HFF-Myc (cell line): ENCODE measurements around the gene LSM14A.

Experiments used
- DNase-seq: peaks from one replicate; pipeline ENCODE4 v3.0.0-alpha.2; 2011; ENCODE audit warnings: low read depth; ENCODE audit errors: extremely low read depth
- H3K4me3 ChIP-seq: replicated peaks from 2 replicates; pipeline ENCODE4 v1.5.1; 2011; ENCODE audit warnings: low read depth, mild to moderate bottlenecking, control low read depth, low read length
- TF ChIP-seq, protein P1 (sequence below): IDR thresholded peaks from 2 replicates; pipeline ENCODE4 v1.5.1; 2012; ENCODE audit warnings: mild to moderate bottlenecking, low read depth, low read length, control low read depth; ENCODE audit errors: missing control alignments

The LSM14A gene

DNA sequence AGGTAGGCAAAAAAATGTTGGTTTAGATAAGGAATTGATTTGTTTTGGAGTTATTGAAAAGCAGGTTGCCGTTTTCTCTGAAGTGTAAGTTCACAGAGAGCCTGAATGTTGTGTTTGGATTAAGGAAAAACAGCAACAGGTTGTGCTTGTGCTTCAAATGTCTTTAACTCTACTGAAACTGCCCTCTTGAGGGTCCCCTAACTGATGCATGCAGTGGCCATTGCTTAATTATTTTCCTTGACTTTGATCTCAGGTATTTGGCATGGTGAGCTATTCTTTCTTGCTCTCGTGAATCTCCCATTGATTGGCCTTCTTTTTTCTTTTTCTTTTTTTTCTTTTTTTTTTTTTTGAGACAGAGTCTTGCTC, 85.2 kb downstream of the LSM14A start:
- no peak overlapping the region for H3K4me3 ChIP-seq
- TF ChIP-seq, protein P1, sequence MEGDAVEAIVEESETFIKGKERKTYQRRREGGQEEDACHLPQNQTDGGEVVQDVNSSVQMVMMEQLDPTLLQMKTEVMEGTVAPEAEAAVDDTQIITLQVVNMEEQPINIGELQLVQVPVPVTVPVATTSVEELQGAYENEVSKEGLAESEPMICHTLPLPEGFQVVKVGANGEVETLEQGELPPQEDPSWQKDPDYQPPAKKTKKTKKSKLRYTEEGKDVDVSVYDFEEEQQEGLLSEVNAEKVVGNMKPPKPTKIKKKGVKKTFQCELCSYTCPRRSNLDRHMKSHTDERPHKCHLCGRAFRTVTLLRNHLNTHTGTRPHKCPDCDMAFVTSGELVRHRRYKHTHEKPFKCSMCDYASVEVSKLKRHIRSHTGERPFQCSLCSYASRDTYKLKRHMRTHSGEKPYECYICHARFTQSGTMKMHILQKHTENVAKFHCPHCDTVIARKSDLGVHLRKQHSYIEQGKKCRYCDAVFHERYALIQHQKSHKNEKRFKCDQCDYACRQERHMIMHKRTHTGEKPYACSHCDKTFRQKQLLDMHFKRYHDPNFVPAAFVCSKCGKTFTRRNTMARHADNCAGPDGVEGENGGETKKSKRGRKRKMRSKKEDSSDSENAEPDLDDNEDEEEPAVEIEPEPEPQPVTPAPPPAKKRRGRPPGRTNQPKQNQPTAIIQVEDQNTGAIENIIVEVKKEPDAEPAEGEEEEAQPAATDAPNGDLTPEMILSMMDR: no peak
- DNase-seq: no peak

DNA sequence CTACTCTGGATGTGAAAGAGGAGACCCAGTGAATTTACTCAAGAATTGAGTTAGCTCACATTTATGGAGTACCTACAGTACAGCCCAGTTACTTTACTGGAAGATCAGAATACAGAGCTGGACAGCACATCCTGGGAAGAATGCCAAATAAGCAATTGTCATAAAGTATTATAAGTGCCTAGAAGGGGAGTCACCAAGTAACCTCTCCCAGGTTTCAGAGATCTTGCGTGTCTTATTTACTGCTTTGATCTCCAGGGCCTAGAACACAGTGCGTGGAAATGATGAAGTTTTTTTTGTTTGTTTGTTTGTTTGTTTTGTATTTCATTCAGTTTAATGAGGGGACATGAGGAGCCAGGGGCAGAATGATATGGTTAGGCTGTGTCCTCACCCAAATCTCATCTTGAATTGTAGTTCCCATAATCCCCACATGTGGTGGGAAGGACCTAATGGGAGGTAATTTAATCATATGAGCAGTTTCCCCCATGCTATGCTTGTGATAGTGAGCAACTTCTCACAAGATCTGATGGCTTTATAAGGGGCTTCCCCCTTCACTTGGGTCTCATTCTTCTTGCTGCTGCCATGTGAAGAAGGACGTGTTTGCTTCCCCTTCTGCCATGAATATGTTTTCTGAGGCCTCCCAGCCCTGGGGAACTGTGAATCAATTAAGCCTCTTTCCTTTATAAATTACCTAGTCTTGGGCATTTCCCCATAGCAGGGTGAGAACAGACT, 87.2 kb downstream of the LSM14A start:
- TF ChIP-seq, protein P1: no peak
- no peak overlapping the region for H3K4me3 ChIP-seq
- no peak for DNase-seq

DNA sequence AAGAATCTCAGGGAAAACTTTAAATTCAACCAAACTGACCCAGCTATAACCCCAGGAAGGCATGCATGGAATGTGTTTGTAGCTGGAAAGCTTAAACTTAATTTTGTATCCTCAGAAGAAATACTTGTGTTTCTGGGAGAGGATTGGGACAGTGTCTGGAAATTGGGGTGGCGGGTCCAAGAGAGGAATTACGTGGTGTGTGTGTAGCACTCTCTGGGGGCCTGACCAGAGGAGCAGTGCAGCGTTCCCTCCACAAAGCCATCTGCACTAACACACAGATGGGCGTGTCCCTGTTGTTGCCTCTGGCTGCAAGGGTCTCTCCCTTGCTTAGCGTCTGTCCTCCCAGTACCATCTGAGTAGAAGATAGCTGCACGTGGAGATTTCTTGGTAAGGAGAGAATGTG, 88.5 kb downstream of the LSM14A start:
- TF ChIP-seq, protein P1: no peak
- DNase-seq: no peak
- no peak overlapping the region for H3K4me3 ChIP-seq

DNA sequence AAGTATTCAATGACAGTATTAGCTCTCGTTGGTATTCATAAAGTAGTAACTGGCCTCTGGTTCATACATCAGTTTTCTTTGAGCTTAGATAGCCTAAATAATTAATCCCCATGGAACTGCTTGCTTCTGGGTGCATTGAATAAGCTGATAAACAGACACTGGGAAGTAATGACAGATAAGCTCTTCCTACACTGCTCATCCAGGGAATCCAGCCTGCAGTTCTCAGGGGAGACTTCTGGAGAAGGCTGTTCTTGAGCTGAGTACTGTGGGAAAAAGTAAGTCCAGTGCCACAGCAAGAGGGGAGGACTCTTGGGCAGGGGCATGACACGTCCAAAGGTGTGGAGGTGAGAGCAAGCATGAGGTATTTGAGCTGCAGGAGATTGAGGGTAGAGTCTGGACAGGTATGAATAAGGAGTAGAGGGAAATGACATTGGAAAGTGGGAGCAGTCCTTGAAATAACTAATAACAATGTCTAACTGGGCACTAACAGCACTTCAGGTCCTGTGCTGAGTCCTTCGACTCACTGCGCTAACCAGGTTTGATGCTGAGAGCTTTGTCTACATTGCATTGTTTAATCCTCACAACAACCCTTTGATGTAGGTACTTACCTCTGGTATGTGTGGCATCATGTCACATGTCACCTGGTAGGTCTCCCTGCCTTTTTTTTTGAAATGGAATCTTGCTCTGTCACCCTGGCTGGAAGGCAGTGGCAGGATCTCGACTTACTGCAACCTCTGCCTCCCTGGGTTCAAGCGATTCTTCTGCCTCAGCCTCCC, 89.2 kb downstream of the LSM14A start:
- TF ChIP-seq, protein P1: no peak
- no peak for DNase-seq
- no peak overlapping the region for H3K4me3 ChIP-seq

DNA sequence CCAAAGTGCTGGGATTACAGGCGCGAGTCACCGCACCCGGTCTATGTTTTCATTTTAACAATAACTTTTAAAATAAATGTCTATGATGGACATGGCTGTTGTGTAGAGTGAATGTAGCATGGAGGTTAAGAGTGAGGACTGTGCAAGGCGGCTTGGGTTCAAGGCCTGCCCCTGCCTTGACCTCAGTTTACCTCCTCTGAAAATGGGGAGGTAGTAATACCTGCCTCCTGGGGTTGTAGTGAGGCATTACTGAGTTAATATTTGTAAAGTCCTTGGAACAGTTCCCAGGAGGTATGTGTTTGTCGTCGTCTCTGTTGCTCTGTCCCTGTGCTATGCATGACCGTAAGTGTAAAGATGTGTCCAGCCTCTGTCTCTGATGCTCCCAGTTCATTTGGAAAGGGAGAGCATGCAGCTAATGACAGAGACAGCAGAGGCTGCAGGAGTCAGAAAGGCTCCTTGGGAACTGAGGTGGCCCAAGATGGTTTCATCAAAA, 91.5 kb downstream of the LSM14A start:
- no peak overlapping the region for H3K4me3 ChIP-seq
- DNase-seq: no peak
- TF ChIP-seq, protein P1: no peak

DNA sequence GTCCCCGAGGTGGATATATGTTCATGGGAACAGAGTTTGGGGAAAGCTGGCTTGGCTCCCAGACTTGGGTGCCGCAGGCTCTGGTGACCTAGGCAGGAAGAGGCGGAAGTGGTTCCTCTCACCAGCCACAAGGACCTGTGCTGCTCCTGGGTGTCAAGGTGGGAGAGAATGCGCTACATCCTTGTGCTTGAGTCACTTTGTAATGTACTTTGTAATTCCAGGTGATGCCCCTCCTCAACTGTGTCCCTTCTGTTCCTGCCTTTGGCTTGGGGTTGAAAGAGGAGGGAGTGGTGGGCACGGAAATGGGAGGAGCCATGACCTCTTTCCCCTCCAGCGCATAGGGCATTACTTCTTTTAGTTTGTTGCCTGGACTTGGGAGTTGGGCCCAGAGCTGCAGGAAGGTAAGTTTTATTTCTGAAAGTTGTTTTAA, 92.9 kb downstream of the LSM14A start:
- TF ChIP-seq, protein P1: no peak
- DNase-seq: no peak
- H3K4me3 ChIP-seq: no peak overlapping the region
